Nephron progenitor cell (in vitro differentiated cells): ENCODE data around the gene PRKD3.

Source experiments
- DNase-seq: peaks from one replicate; pipeline ENCODE4 v3.0.0; 2021
- H3K27ac Mint-ChIP-seq: 2 replicates; pipeline ENCODE4 v1.8.0; 2021; ENCODE audit warnings: mild to moderate bottlenecking, moderate library complexity, mixed read lengths
- H3K27me3 Mint-ChIP-seq: 2 replicates; pipeline ENCODE4 v1.8.0; 2021; ENCODE audit warnings: mild to moderate bottlenecking, low read depth, mixed read lengths; ENCODE audit not compliant: poor library complexity
- H3K36me3 Mint-ChIP-seq: 2 replicates; pipeline ENCODE4 v1.8.0; 2021; ENCODE audit warnings: low read depth, mixed read lengths
- H3K4me1 Mint-ChIP-seq: 2 replicates; pipeline ENCODE4 v1.8.0; 2021; ENCODE audit warnings: mixed read lengths
- H3K4me3 Mint-ChIP-seq: 2 replicates; pipeline ENCODE4 v1.8.0; 2021; ENCODE audit warnings: mild to moderate bottlenecking, moderate library complexity, mixed read lengths
- H3K9me3 Mint-ChIP-seq: 2 replicates; pipeline ENCODE4 v1.8.0; 2021; ENCODE audit warnings: mild to moderate bottlenecking, moderate library complexity, mixed read lengths
- TF ChIP-seq, protein P1 (sequence below): fragments of 200-600 bp; sonication (generic); IDR thresholded peaks from 2 replicates; pipeline ENCODE4 v1.5.0; 2021; ENCODE audit warnings: antibody characterized with exemption

PRKD3 gene

GRCh38 chr2:37291680-37292079 lies 33.0 kb downstream of the PRKD3 start:
- Mint-ChIP-seq H3K27ac (no peak overlapping the region), H3K9me3 (no peaks in the 10 kb centered on the region), H3K27me3 (no peaks in the 10 kb centered on the region), H3K4me1 (no peaks in the 10 kb centered on the region), H3K36me3 (peaks cover 71% of the 10 kb centered on the region), H3K4me3 (no peak overlapping the region)
- TF ChIP-seq, protein P1, sequence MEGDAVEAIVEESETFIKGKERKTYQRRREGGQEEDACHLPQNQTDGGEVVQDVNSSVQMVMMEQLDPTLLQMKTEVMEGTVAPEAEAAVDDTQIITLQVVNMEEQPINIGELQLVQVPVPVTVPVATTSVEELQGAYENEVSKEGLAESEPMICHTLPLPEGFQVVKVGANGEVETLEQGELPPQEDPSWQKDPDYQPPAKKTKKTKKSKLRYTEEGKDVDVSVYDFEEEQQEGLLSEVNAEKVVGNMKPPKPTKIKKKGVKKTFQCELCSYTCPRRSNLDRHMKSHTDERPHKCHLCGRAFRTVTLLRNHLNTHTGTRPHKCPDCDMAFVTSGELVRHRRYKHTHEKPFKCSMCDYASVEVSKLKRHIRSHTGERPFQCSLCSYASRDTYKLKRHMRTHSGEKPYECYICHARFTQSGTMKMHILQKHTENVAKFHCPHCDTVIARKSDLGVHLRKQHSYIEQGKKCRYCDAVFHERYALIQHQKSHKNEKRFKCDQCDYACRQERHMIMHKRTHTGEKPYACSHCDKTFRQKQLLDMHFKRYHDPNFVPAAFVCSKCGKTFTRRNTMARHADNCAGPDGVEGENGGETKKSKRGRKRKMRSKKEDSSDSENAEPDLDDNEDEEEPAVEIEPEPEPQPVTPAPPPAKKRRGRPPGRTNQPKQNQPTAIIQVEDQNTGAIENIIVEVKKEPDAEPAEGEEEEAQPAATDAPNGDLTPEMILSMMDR = no peak
- no peak for DNase-seq

DNA sequence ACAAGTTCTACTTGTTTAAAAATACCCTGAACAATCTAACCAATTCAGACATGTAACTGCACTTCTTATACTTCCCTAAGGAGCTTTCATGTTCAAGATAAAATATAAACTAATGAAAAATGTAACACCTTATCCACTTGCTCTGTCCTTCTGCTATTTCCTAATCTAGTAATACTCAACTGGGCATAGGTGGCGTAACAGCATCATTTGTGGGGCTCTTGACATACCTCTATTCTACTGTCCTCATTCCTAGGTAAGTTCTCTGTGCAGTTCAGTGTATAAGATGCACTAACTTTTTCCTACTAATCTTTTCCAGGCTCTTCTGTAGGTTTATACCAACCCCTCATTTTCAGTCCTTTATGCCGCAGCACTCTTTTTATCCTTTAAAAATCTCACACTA lies 36.7 kb downstream of the PRKD3 start:
- H3K27ac Mint-ChIP-seq = no peak overlapping the region
- no peaks in the 10 kb centered on the region for H3K9me3 Mint-ChIP-seq
- no peaks in the 10 kb centered on the region for H3K27me3 Mint-ChIP-seq
- H3K4me3 Mint-ChIP-seq = no peak overlapping the region
- no peak for DNase-seq
- H3K36me3 Mint-ChIP-seq = peaks cover 73% of the 10 kb centered on the region
- H3K4me1 Mint-ChIP-seq = no peaks in the 10 kb centered on the region
- TF ChIP-seq, protein P1 = no peak

GRCh38 chr2:37284381-37284780 lies 40.3 kb downstream of the PRKD3 start:
- H3K9me3 Mint-ChIP-seq = no peaks in the 10 kb centered on the region
- no peak overlapping the region for H3K4me3 Mint-ChIP-seq
- no peaks in the 10 kb centered on the region for H3K4me1 Mint-ChIP-seq
- peaks cover 74% of the 10 kb centered on the region for H3K36me3 Mint-ChIP-seq
- H3K27me3 Mint-ChIP-seq = no peaks in the 10 kb centered on the region
- no peak overlapping the region for H3K27ac Mint-ChIP-seq
- DNase-seq = no peak
- TF ChIP-seq, protein P1 = no peak

GRCh38 chr2:37283207-37283606 lies 41.4 kb downstream of the PRKD3 start:
- Mint-ChIP-seq H3K9me3 (no peaks in the 10 kb centered on the region), H3K27ac (no peak overlapping the region), H3K27me3 (no peaks in the 10 kb centered on the region), H3K4me1 (no peaks in the 10 kb centered on the region), H3K4me3 (no peak overlapping the region), H3K36me3 (peaks cover 68% of the 10 kb centered on the region)
- TF ChIP-seq, protein P1 = no peak
- no peak for DNase-seq

DNA sequence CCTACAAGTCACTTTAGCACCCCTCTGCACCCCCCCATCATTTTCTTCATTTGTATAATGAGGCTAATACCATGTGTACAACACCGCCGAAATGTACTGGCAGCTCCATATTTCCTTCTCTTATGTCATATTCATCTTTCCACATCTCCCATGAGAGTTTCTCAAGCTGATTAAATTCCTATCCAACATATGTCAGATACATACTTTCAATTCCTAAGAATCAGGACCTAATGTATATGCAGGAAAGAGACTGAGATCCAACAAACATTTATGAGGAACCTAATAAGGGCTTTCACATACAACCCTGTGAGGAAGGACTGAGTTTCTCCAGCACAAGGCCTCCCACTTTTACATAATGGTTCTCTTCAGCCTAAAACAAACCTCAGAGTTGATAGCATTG lies 41.9 kb downstream of the PRKD3 start:
- TF ChIP-seq, protein P1 = no peak
- Mint-ChIP-seq H3K4me3 (no peak overlapping the region), H3K27ac (no peak overlapping the region)

DNA sequence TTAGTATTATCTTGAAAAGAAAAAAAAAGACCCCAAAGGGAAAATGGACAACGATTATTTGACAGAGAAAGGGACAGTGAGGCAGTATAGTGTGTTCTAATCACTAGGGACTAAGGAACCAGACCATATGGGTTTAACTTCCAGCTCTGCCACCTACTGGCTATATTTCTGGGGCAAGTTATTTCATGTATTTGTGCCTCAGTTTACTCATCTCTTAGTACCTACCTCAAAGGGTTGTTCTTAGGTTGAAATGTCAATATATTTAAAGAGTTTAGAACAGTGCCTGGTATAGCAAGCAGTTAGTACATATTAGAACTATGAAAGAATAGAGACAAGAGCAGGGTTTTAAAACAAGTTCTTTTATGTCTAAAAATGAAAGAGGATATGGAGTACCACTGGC lies 42.7 kb downstream of the PRKD3 start:
- Mint-ChIP-seq H3K27me3 (no peaks in the 10 kb centered on the region), H3K4me3 (no peak overlapping the region), H3K27ac (no peak overlapping the region), H3K4me1 (no peaks in the 10 kb centered on the region), H3K36me3 (peaks cover 63% of the 10 kb centered on the region), H3K9me3 (no peaks in the 10 kb centered on the region)
- DNase-seq = no peak
- TF ChIP-seq, protein P1 = no peak

More for the DNA sequence above, 41.9 kb downstream of the PRKD3 start:
- Mint-ChIP-seq H3K4me1 (no peaks in the 10 kb centered on the region), H3K27me3 (no peaks in the 10 kb centered on the region), H3K9me3 (no peaks in the 10 kb centered on the region), H3K36me3 (peaks cover 63% of the 10 kb centered on the region)
- DNase-seq = no peak
